Thymus (tissue), 11 donors: ENCODE results near the gene FBXL7. TPM values are rescaled to one million over a fixed set of nuclear protein-coding genes. Genes with fewer than 3 reads are reported as not detected.

Source experiments
- DNase-seq, 9 donors: peaks; one replicate each; pipeline ENCODE4 v3.0.0-alpha.2; 2013; ENCODE audit warnings: low spot score in 9 of 9, low read depth in 6 of 9, missing footprints in 1 of 9
- H3K27ac ChIP-seq, 2 donors: one replicate each; pipeline ENCODE4 v1.5.1; 2013; ENCODE audit warnings: control low read depth in 1 of 2, low read depth in 1 of 2, low read length in 1 of 2, mild to moderate bottlenecking in 1 of 2, moderate library complexity in 1 of 2
- H3K27me3 ChIP-seq, 2 donors: one replicate each; pipeline ENCODE4 v1.5.1; 2013; ENCODE audit warnings: low read length in 1 of 2; ENCODE audit not compliant: control insufficient read depth in 2 of 2, insufficient read depth in 1 of 2
- H3K36me3 ChIP-seq, 2 donors: one replicate each; pipeline ENCODE4 v1.5.1; 2013; ENCODE audit warnings: low read length in 1 of 2, mild to moderate bottlenecking in 1 of 2, moderate library complexity in 1 of 2; ENCODE audit not compliant: control insufficient read depth in 2 of 2, insufficient read depth in 2 of 2
- H3K4me1 ChIP-seq, 2 donors: one replicate each; pipeline ENCODE4 v1.5.1; 2013; ENCODE audit warnings: low read length in 2 of 2; ENCODE audit not compliant: control insufficient read depth in 2 of 2, insufficient read depth in 2 of 2
- H3K4me3 ChIP-seq, 2 donors: one replicate each; pipeline ENCODE4 v1.5.1; 2013; ENCODE audit warnings: low read length in 2 of 2, control low read depth in 1 of 2, mild to moderate bottlenecking in 1 of 2
- H3K9me3 ChIP-seq, 2 donors: one replicate each; pipeline ENCODE4 v1.5.1; 2013; ENCODE audit warnings: low read length in 1 of 2, mild to moderate bottlenecking in 1 of 2; ENCODE audit not compliant: control insufficient read depth in 2 of 2, insufficient read depth in 1 of 2
- WGBS: extraction: QIAGEN DNeasy Blood & Tissue Kit; methylation state at CpG from one replicate; pipeline ENCODE4 v1.1.7; 2013; 5-methylcytosine and 5-hydroxymethylcytosine counted together
- polyA plus RNA-seq: library from polyadenylated mRNA; stranded (reverse); fragments of 200-250 nt; gene quantifications from one replicate; pipeline ENCODE4 v1.2.3, GENCODE V29; 2013
- total RNA-seq: library from RNA; stranded (reverse); fragments of 120-200 nt; gene quantifications from one replicate; pipeline ENCODE4 v1.2.4, GENCODE V29; 2013
- donor health status: healthy.

Gene FBXL7
- total and polyA plus RNA-seq, 2 donors: 0.90 to 2.7 TPM

DNA sequence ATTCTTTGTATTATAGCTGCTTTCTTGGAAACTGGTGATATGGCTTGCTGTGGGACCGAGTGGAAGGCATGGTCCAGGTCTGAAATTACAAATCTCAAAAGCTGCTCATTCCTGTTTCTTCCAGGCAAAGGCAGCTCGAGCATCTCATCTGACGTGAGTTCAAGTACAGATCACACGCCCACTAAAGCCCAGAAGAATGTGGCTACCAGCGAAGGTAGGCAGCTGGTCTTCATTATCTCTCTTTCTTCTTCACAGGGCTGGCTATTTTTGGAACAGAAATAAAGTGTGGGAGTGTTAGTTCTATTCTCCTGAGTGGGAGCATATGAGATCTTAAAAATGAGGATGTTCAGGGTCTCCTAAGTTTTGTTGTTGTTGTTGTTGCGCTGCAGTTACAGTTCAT is 115.9 kb downstream of the FBXL7 start:
- 92% methylated on average over 6 of the region's 6 CpGs for WGBS
- H3K36me3 ChIP-seq: no peaks in the 10 kb centered on the region
- no peak for DNase-seq

GRCh38 chr5:15618938-15619337 is 119.0 kb downstream of the FBXL7 start:
- H3K36me3 ChIP-seq: no peaks in the 10 kb centered on the region
- no peaks in the 10 kb centered on the region for H3K9me3 ChIP-seq
- no peak overlapping the region for H3K27ac ChIP-seq
- no peak overlapping the region for H3K4me3 ChIP-seq
- H3K27me3 ChIP-seq: no peaks in the 10 kb centered on the region
- DNase-seq: no peak
- no peaks in the 10 kb centered on the region for H3K4me1 ChIP-seq
- WGBS: 97% methylated on average over 10 of the region's 10 CpGs

More for the DNA sequence above, 115.9 kb downstream of the FBXL7 start:
- H3K4me3 ChIP-seq: no peak overlapping the region
- H3K4me1 ChIP-seq: no peaks in the 10 kb centered on the region
- H3K27ac ChIP-seq: no peak overlapping the region
- no peaks in the 10 kb centered on the region for H3K9me3 ChIP-seq
- no peaks in the 10 kb centered on the region for H3K27me3 ChIP-seq

DNA sequence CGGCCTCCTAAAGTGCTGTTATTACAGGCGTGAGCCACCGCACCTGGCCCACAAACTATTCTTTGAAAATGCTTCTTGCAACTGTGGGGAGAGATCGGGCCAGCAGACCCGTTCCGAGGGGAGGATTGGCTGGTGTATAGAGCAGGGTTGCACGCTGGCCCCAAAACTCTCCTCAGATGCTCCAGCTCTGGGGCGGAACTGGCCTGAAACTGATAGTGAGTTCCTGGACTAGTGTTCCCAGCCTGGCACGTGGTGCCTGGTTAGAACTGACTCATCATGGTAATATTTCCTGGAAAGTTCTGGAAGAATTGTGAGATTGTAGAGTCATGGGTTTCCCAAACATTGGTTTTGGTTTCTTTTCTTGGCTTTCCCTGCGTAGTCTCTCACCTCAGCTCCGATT is 120.5 kb downstream of the FBXL7 start:
- Histone ChIP-seq H3K4me3 (no peak overlapping the region), H3K9me3 (no peaks in the 10 kb centered on the region), H3K27me3 (no peaks in the 10 kb centered on the region), H3K27ac (no peak overlapping the region), H3K4me1 (no peaks in the 10 kb centered on the region), H3K36me3 (no peaks in the 10 kb centered on the region)
- DNase-seq: no peak
- 95% methylated on average over 11 of the region's 11 CpGs for WGBS

DNA sequence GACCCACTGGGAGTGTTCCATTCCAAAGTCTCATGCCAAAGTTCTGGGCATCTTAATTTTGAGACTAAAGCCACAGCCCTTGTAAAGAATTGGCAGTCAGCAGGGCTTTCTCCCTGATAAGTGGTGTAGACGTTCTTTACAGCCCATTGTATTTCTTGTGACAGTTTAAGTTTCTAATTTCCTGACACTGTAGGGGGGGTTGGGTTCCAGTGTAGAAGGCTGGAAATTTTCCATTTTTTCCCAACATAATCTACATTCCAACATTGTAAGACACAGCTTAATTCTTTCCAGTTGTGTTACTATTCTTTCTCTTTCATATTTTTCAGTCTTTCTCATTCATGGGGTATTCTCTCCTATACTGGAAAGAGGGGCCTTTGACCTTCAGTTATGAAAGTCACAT is 121.1 kb downstream of the FBXL7 start:
- WGBS: 89% methylated on average over 1 of the region's 1 CpG
- H3K36me3 ChIP-seq: no peaks in the 10 kb centered on the region
- H3K27me3 ChIP-seq: no peaks in the 10 kb centered on the region
- H3K9me3 ChIP-seq: no peaks in the 10 kb centered on the region
- H3K4me1 ChIP-seq: no peaks in the 10 kb centered on the region
- no peak for DNase-seq
- no peak overlapping the region for H3K27ac ChIP-seq
- H3K4me3 ChIP-seq: no peak overlapping the region

- no peaks in the 10 kb centered on the region for H3K36me3 ChIP-seq
- WGBS: 87% methylated on average over 2 of the region's 2 CpGs
- no peak for DNase-seq
- no peaks in the 10 kb centered on the region for H3K27me3 ChIP-seq
- H3K4me3 ChIP-seq: no peak overlapping the region
- no peaks in the 10 kb centered on the region for H3K9me3 ChIP-seq
- no peak overlapping the region for H3K27ac ChIP-seq
- no peaks in the 10 kb centered on the region for H3K4me1 ChIP-seq
Measured at GRCh38 chr5:15623794-15624193, 123.8 kb downstream of the FBXL7 start.

- no peaks in the 10 kb centered on the region for H3K27me3 ChIP-seq
- no peak overlapping the region for H3K4me3 ChIP-seq
- H3K27ac ChIP-seq: no peak overlapping the region
- no peaks in the 10 kb centered on the region for H3K4me1 ChIP-seq
- no peak for DNase-seq
- H3K9me3 ChIP-seq: no peaks in the 10 kb centered on the region
- WGBS: 92% methylated on average over 2 of the region's 2 CpGs
- H3K36me3 ChIP-seq: no peaks in the 10 kb centered on the region
Measured at GRCh38 chr5:15627109-15627508, 127.1 kb downstream of the FBXL7 start.

GRCh38 chr5:15627647-15628046 is 127.7 kb downstream of the FBXL7 start:
- whole genome bisulfite sequencing: 53% methylated on average over 2 of the region's 2 CpGs
- no peaks in the 10 kb centered on the region for H3K27me3 ChIP-seq
- DNase-seq: no peak
- H3K4me3 ChIP-seq: no peak overlapping the region
- no peak overlapping the region for H3K27ac ChIP-seq
- no peaks in the 10 kb centered on the region for H3K36me3 ChIP-seq
- no peaks in the 10 kb centered on the region for H3K4me1 ChIP-seq
- H3K9me3 ChIP-seq: no peaks in the 10 kb centered on the region

- Histone ChIP-seq H3K36me3 (no peaks in the 10 kb centered on the region), H3K27ac (no peak overlapping the region), H3K4me3 (no peak overlapping the region), H3K27me3 (no peaks in the 10 kb centered on the region), H3K4me1 (no peaks in the 10 kb centered on the region), H3K9me3 (no peaks in the 10 kb centered on the region)
- no peak for DNase-seq
Measured at GRCh38 chr5:15630441-15630840, 130.5 kb downstream of the FBXL7 start.

- H3K9me3 ChIP-seq: no peaks in the 10 kb centered on the region
- no peak overlapping the region for H3K27ac ChIP-seq
- no peak overlapping the region for H3K4me3 ChIP-seq
- DNase-seq: no peak
- no peaks in the 10 kb centered on the region for H3K36me3 ChIP-seq
- WGBS: 95% methylated on average over 4 of the region's 4 CpGs
- H3K27me3 ChIP-seq: no peaks in the 10 kb centered on the region
- H3K4me1 ChIP-seq: no peaks in the 10 kb centered on the region
Measured at GRCh38 chr5:15634591-15635288, 134.8 kb downstream of the FBXL7 start.

GRCh38 chr5:15635289-15635616 is 135.3 kb downstream of the FBXL7 start:
- H3K4me1 ChIP-seq: no peaks in the 10 kb centered on the region
- no peak overlapping the region for H3K4me3 ChIP-seq
- H3K27me3 ChIP-seq: no peaks in the 10 kb centered on the region
- no peak for DNase-seq
- no peaks in the 10 kb centered on the region for H3K36me3 ChIP-seq
- H3K9me3 ChIP-seq: no peaks in the 10 kb centered on the region
- WGBS: 93% methylated on average over 1 of the region's 1 CpG
- no peak overlapping the region for H3K27ac ChIP-seq
